Stimulated activated CD4-positive, alpha-beta T cell treated with anti-CD3 and anti-CD28 coated beads, Interleukin-4, amount 100 ng/mL, for 24 hours (primary cell): ENCODE results near the gene BNC2.

ENCODE experiments used
- DNase-seq: peaks from one replicate; pipeline ENCODE4 v3.0.0-alpha.2; 2020

The BNC2 gene

GRCh38 chr9:16705111-16705604, 165.3 kb downstream of the BNC2 start:
- no peak for DNase-seq

GRCh38 chr9:16704116-16705110, 166.1 kb downstream of the BNC2 start:
- DNase-seq, result no peak

- no peak for DNase-seq
Measured at GRCh38 chr9:16701347-16701746, 169.1 kb downstream of the BNC2 start.

DNA sequence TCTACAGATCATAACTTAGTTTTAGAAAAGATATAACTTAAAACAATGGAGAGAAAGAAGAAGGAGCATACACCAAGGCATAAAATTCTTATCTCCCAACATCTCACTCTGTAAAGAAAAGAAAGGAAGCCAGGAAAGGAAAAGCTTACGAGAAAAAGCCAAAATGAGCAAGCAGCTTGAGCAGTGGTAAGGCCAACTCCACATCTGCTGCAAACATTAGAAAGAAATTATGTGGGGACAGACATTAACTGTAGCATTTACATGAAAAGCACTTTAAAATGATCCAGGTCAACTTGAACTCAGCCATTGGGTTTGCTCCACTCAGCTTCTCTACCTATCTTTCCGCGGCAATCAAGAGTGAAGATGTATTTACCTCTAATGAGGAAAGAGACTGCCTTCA, 176.9 kb downstream of the BNC2 start:
- DNase-seq, result no peak

- DNase-seq, result no peak
Measured at GRCh38 chr9:16690628-16691027, 179.8 kb downstream of the BNC2 start.

DNA sequence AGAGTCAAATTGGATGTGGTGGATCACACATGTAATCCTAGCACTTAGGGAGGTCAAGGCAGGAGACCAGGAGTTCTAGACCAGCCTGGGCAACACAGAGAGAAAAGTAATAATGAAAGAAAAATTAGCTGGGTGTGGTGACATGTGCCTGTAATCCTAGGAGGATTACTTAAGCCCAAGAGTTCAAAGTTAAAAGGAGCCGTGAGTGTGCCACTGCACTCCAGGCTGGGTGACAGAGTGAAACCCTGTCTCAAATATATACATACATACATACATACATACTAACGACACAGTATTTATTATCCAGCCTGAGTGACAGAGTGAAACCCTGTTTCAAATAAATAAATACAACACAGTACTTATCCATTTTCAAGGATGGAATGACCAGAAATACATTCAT, 180.3 kb downstream of the BNC2 start:
- DNase-seq, result no peak

- DNase-seq, result no peak
Measured at GRCh38 chr9:16689351-16689938, 181.0 kb downstream of the BNC2 start.

DNA sequence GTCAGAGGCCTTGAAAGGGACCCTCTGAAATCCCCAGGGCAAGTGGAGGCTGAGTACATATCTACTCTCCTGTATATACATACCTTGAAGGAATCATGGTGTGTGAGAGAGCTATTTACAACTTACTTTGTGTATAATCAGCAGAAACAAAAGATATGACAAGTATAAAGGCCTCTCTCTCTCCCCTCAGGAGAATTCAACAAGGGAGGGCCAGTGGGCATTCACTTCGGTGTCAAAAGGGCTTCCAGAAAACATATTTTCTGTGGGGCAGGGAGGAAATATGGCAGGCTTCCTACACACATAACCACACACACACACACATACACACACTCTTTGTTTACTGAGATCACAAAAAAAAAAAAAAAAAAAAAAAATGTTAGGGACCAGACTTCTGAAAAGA, 181.7 kb downstream of the BNC2 start:
- no peak for DNase-seq

DNA sequence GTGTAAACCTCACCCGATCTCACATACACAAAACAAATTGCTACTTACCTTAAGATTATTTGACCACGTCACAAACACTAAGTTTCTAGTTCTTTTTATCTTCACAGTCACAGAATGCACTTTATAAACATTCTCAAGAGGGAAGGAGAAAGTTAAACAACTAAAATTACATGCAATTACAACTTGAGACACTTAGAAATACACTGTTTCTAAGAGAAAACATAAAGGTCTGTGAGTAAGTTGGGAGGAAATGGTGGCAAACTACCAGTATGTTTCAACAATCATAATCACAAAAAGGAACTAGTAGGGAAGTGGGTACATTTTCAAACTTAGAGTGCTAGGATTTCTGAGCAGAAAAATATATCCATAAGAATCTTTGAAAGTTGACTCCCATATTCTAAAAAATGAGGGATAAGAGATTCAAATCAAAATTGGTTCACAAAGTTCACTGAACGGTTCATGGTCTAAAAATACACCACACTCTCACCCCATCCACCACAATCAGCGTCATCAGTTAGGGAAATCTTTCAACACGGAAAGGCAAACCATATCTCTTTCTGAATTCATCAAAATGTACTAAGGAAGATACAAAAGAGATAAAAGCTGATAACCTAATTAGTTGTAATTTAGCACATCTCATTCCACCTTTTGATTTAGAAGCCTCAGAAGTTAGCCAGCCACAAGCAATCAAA, 182.6 kb downstream of the BNC2 start:
- no peak for DNase-seq

GRCh38 chr9:16683326-16683725, 187.1 kb downstream of the BNC2 start:
- no peak for DNase-seq

DNA sequence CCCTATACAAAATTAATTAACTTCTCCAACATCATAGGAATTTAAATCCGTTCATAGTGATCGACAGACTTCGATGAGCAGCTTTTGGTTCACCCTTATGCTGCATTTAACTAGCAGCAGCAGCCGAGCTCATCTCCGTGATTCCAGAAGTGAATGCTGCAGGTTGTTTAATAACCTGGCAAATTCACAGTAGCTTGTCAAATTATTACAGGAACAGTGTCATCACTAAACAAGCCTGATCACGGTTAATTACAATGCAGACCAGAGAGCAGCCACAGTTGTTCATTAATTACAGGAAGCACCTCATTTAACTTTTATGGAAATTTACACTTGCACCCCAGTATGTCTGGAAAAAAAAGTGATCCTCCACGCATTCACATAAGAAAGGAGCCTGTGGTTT, 188.2 kb downstream of the BNC2 start:
- no peak for DNase-seq

GRCh38 chr9:16681652-16681987, 188.8 kb downstream of the BNC2 start:
- no peak for DNase-seq

- no peak for DNase-seq
Measured at GRCh38 chr9:16680975-16681651, 189.4 kb downstream of the BNC2 start.

GRCh38 chr9:16680541-16680940, 189.9 kb downstream of the BNC2 start:
- DNase-seq, result no peak

DNA sequence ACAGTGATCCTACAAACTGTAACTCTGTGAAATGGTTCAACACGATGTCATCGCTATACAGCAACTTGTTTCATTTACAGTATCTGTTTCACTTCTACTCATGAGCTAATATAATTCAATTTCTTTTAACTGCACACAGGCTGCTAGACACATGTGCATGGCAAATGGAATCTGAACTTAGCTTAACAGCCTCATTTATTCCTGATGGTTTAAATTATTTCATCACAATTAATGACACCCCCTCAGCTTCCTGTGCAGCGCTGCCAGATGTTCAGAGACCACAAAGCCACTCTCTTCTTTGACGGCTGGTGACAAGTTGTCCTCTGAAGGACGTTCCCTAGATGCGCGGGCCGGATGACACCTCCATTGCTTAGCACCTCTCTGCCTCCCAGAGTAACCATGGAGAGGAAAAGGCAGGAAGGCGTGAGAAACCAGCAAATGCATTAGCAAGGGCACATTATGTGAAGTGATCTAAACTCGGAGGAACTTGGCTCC, 191.1 kb downstream of the BNC2 start:
- DNase-seq, result no peak

- no peak for DNase-seq
Measured at GRCh38 chr9:16676519-16676918, 194.0 kb downstream of the BNC2 start.

- DNase-seq, result no peak
Measured at GRCh38 chr9:16675131-16675530, 195.3 kb downstream of the BNC2 start.

- DNase-seq, result no peak
Measured at GRCh38 chr9:16673171-16673570, 197.3 kb downstream of the BNC2 start.

DNA sequence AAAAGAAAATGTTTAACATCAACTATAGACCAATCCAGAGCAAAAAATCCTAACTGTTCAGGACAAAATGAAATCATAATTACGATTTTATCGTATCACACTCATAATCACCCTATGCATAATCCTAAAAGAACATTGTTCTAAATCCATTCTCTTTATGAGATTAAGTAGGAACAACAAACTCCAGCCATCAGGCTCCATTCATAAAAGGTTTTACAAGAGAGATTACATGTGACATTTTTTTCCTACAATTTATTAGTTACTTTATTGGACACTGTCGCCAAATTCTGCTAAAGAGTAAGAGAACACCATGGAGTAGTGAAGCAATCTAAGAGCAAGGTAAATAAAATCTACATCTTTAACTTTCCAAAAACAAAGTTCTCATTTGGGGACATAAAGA, 198.0 kb downstream of the BNC2 start:
- no peak for DNase-seq

DNA sequence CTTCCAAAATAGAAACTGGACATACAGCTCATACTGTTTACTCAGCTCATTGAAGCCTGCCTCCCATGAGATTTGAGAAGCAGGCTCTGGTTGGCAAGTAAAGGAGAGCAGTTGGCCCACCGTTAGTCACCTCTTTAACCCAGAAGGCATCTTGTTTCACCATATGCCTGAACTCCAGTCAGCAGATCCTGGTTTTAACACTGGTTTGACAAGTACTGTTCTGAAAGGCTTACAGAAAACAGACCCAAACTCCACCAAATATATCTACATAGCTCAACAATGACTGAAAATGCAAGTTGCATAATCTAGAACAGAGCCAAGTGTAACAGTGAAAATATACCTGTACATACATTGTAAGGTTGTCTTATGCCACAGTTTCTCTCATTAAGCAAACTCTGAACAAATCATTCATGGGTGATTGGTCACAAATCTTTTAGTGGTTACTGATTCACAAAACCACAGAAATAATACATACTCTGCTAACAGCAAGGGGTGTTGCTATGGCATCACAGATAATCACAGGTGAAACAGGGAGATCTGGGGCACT, 198.8 kb downstream of the BNC2 start:
- no peak for DNase-seq

GRCh38 chr9:16670791-16671190, 199.7 kb downstream of the BNC2 start:
- DNase-seq, result no peak

GRCh38 chr9:16668734-16669295, 201.7 kb downstream of the BNC2 start:
- no peak for DNase-seq
